KMS-11 (cell line): ENCODE results near the gene PCSK1N.

Experiments used
- H2AFZ ChIP-seq: fragments of 200-600 bp; sonication (generic); 2 replicates; pipeline ENCODE4 v1.6.1; 2016; ENCODE audit warnings: antibody characterized with exemption, mixed run types, low read depth
- H3K27ac ChIP-seq: fragments of 200-600 bp; sonication (generic); 2 replicates; pipeline ENCODE4 v1.6.1; 2016; ENCODE audit warnings: mild to moderate bottlenecking, mixed run types
- H3K27me3 ChIP-seq: fragments of 200-600 bp; sonication (generic); 2 replicates; pipeline ENCODE4 v1.6.1; 2017; ENCODE audit warnings: mild to moderate bottlenecking, low read depth, mixed run types, moderate library complexity; ENCODE audit not compliant: insufficient read depth
- H3K36me3 ChIP-seq: fragments of 200-600 bp; sonication (generic); 2 replicates; pipeline ENCODE4 v1.6.1; 2017; ENCODE audit warnings: mild to moderate bottlenecking, mixed run types; ENCODE audit not compliant: insufficient read depth
- H3K4me1 ChIP-seq: fragments of 200-600 bp; sonication (generic); 2 replicates; pipeline ENCODE4 v1.6.1; 2016; ENCODE audit warnings: mild to moderate bottlenecking, low read depth, mixed run types; ENCODE audit not compliant: poor library complexity, severe bottlenecking
- H3K4me2 ChIP-seq: fragments of 200-600 bp; sonication (generic); 2 replicates; pipeline ENCODE4 v1.7.0; 2016; ENCODE audit warnings: mild to moderate bottlenecking, mixed run types
- H3K4me3 ChIP-seq: fragments of 200-600 bp; sonication (generic); IDR thresholded peaks from 2 replicates; pipeline ENCODE4 v1.6.1; 2017; ENCODE audit warnings: low read depth, low read length, mixed read lengths; ENCODE audit not compliant: insufficient read depth
- H3K79me2 ChIP-seq: fragments of 200-600 bp; sonication (generic); 2 replicates; pipeline ENCODE4 v1.6.1; 2016; ENCODE audit warnings: low read depth, mixed run types; ENCODE audit not compliant: insufficient read depth
- H3K9ac ChIP-seq: fragments of 200-600 bp; sonication (generic); 2 replicates; pipeline ENCODE4 v1.6.1; 2016; ENCODE audit warnings: mild to moderate bottlenecking, mixed run types
- H4K20me1 ChIP-seq: fragments of 200-600 bp; sonication (generic); 2 replicates; pipeline ENCODE4 v1.6.1; 2016; ENCODE audit warnings: mild to moderate bottlenecking, mixed run types; ENCODE audit not compliant: insufficient read depth
- CTCF ChIP-seq: fragments of 200-600 bp; sonication (generic); conservative IDR thresholded peaks from 2 replicates; pipeline ENCODE4 v1.6.1; 2017; ENCODE audit warnings: low read depth, mild to moderate bottlenecking, antibody characterized with exemption, low read length, moderate library complexity, mixed read lengths

Gene PCSK1N

GRCh38 chrX:48801280-48802088 lies 33.9 kb downstream of the PCSK1N start, which contains the start of gene HDAC6:
HDAC6 (plus strand) TSS chrX:48802067; CDS start chrX:48802693, 626 bp downstream.
- Histone ChIP-seq H3K4me2 (peak within 1 kb of the TSS; percentile 95), H3K27ac (peak within 1 kb of the TSS; percentile 90), H3K4me1 (peaks cover 4% of the 10 kb centered on the region), H3K4me3 (no peak within 1 kb of the TSS), H3K9ac (peak within 1 kb of the TSS; percentile 85), H3K79me2 (no peaks in the 10 kb centered on the region), H4K20me1 (no peaks in the 10 kb centered on the region), H3K36me3 (no peaks in the 10 kb centered on the region), H3K27me3 (no peaks in the 10 kb centered on the region), H2AFZ (peak within 1 kb of the TSS; percentile 81)
- no peak for TF ChIP-seq CTCF

- Histone ChIP-seq H2AFZ (peak overlapping the region; percentile 81), H3K4me2 (peak overlapping the region; percentile 95), H4K20me1 (no peaks in the 10 kb centered on the region), H3K36me3 (no peaks in the 10 kb centered on the region), H3K4me1 (peaks cover 4% of the 10 kb centered on the region), H3K27ac (peak overlapping the region; percentile 90), H3K4me3 (no peak overlapping the region), H3K79me2 (no peaks in the 10 kb centered on the region), H3K27me3 (no peaks in the 10 kb centered on the region), H3K9ac (peak overlapping the region; percentile 85)
- no peak for TF ChIP-seq CTCF
Measured at GRCh38 chrX:48800574-48801279, 34.7 kb downstream of the PCSK1N start.

- Histone ChIP-seq H3K27me3 (no peaks in the 10 kb centered on the region), H2AFZ (no peak overlapping the region), H3K36me3 (no peaks in the 10 kb centered on the region), H3K27ac (no peak overlapping the region), H4K20me1 (no peaks in the 10 kb centered on the region), H3K4me3 (no peak overlapping the region), H3K9ac (no peak overlapping the region), H3K4me1 (peaks cover 4% of the 10 kb centered on the region), H3K4me2 (no peak overlapping the region), H3K79me2 (no peaks in the 10 kb centered on the region)
- no peak for TF ChIP-seq CTCF
Measured at GRCh38 chrX:48798318-48798717, 37.1 kb downstream of the PCSK1N start.

- H3K79me2 ChIP-seq: no peaks in the 10 kb centered on the region
- no peak overlapping the region for H3K9ac ChIP-seq
- H3K4me1 ChIP-seq: no peaks in the 10 kb centered on the region
- no peaks in the 10 kb centered on the region for H4K20me1 ChIP-seq
- no peak overlapping the region for H3K4me2 ChIP-seq
- H2AFZ ChIP-seq: no peak overlapping the region
- TF ChIP-seq CTCF: no peak
- no peaks in the 10 kb centered on the region for H3K36me3 ChIP-seq
- H3K27ac ChIP-seq: no peak overlapping the region
- no peaks in the 10 kb centered on the region for H3K27me3 ChIP-seq
- no peak overlapping the region for H3K4me3 ChIP-seq
Measured at GRCh38 chrX:48794911-48795515, 40.4 kb downstream of the PCSK1N start.
